K562 (cell line): Measurements from ENCODE around the gene KLHL12. TPM values are rescaled to one million over a fixed set of nuclear protein-coding genes. Genes with fewer than 3 reads are reported as not detected.

Experiments
- EHMT2 ChIP-seq: fragments of 450-650 bp; IDR thresholded peaks from 2 replicates; pipeline ENCODE4 v1.6.1; 2018; ENCODE audit warnings: antibody characterized with exemption
- GTF3C2 ChIP-seq: IDR thresholded peaks from 3 replicates; pipeline ENCODE4 v1.6.1; 2011; ENCODE audit warnings: borderline replicate concordance, mild to moderate bottlenecking, moderate library complexity; ENCODE audit not compliant: insufficient read length; ENCODE audit errors: extremely low read depth
- HIVEP1 ChIP-seq: fragments of 250-450 bp; sonication (Bioruptor Pico); IDR thresholded peaks from 2 replicates; pipeline ENCODE4 v1.4.0; 2020; ENCODE audit warnings: mild to moderate bottlenecking
- MXD1 ChIP-seq: fragments of 250-450 bp; sonication (Bioruptor Pico); IDR thresholded peaks from 2 replicates; pipeline ENCODE4 v1.8.0; 2021; ENCODE audit warnings: borderline replicate concordance, mild to moderate bottlenecking, moderate library complexity; ENCODE audit not compliant: poor library complexity, severe bottlenecking
- PBX2 ChIP-seq, 2 experiments: IDR thresholded peaks in 1 of 2; conservative IDR thresholded peaks in 1 of 2; 2 replicates each; pipeline ENCODE4 v1.6.1; 2016; ENCODE audit warnings: low read depth in 2 of 2, mild to moderate bottlenecking in 1 of 2, missing compliant biosample characterization in 1 of 2, missing genetic modification characterization in 1 of 2, moderate library complexity in 1 of 2
- TCFL5 ChIP-seq: fragments of 250-450 bp; sonication (Bioruptor Pico); conservative IDR thresholded peaks from 2 replicates; pipeline ENCODE4 v1.6.1; 2021; ENCODE audit warnings: mild to moderate bottlenecking, moderate library complexity, matching md5 sums
- ZBTB17 ChIP-seq: fragments of 450-650 bp; formaldehyde crosslinking; IDR thresholded peaks from 2 replicates; pipeline ENCODE4 v1.4.0; 2020; ENCODE audit warnings: mild to moderate bottlenecking
- ZKSCAN8 ChIP-seq: fragments of 200-800 bp; sonication (Bioruptor generic); IDR thresholded peaks from 2 replicates; pipeline ENCODE4 v1.6.1; 2016; ENCODE audit warnings: missing genetic modification characterization, missing compliant biosample characterization
- polyA plus RNA-seq, 8 experiments: library from polyadenylated mRNA; depleted of rRNA in 4 of 8; stranded (reverse) in 5 of 8; unstranded in 3 of 8; fragments of >200 nt; fragmentation: Nextera tagmentation in 2 of 8; fragmentation: Illumina TruSeq in 1 of 8; extraction: Ambion mirVana in 2 of 8; extraction: Trizol in 1 of 8; gene quantifications; 2 replicates each; pipeline versions ENCODE4 v1.2.1 to v1.2.3, GENCODE V29; 2011 to 2014; ENCODE audit warnings: inconsistent platforms in 1 of 8, missing spikeins in 1 of 8
- total RNA-seq, 7 experiments: library from RNA; depleted of rRNA in 6 of 7; stranded (reverse); fragments of >200 nt in 6 of 7; fragmentation: Illumina TruSeq in 2 of 7; extraction: Trizol in 2 of 7; gene quantifications; 2 replicates each; pipeline versions ENCODE4 v1.2.1 to v1.2.3, GENCODE V29; 2011 to 2021; ENCODE audit warnings: low replicate concordance in 1 of 7

KLHL12 gene
- total and polyA plus RNA-seq, 9 of the 15 experiments (the other 6 are each of a cell fraction or from before 2014, with no cell fraction given): 23.1 to 85.1 (median 35.0) TPM

- TF ChIP-seq GTF3C2 (no peak), HIVEP1 (CRISPR knock-in tag) (no peak), PBX2 (CRISPR knock-in tag; IDR thresholded peaks at IDR 0.05; ENCODE audit: low read depth) (no peak), PBX2 (tag; conservative IDR thresholded peaks at IDR 0.05; ENCODE audit: low read depth) (no peak), MXD1 (no peak), ZKSCAN8 (CRISPR knock-in tag) (no peak), TCFL5 (no peak), EHMT2 (peak; percentile 66), ZBTB17 (CRISPR knock-in tag) (no peak)
- TF ChIP-seq, all 486 proteins: peak for 63
These were observed 41.9 kb upstream of the KLHL12 start (continued) for GRCh38 chr1:202968895-202969295.
